Endothelial cell of umbilical vein (primary cell): ENCODE results near the gene CECR2. TPM values are rescaled to one million over a fixed set of nuclear protein-coding genes. Genes with fewer than 3 reads are reported as not detected.

Experiments used
- BruUV-seq: library from RNA; stranded (reverse); fragments of 400-500 nt; replicated peaks from 2 replicates; lab custom pipeline; 2021; lab: Mats Ljungman, UMichigan
- CTCF ChIA-PET: fragments of 300-600, 350-600 bp; sonication (Branson Sonifier 250); formaldehyde crosslinking; loops from one replicate; lab custom pipeline; 2021; ENCODE audit warnings: antibody characterized with exemption, inconsistent platforms; lab: Charles Lee
- POLR2A ChIA-PET: fragments of 300-600, 350-600 bp; sonication (Branson Sonifier 250); formaldehyde crosslinking; loops from one replicate; lab custom pipeline; 2021; ENCODE audit warnings: antibody characterized with exemption, inconsistent platforms; lab: Charles Lee
- DNase-seq: peaks from one replicate; pipeline ENCODE4 v3.0.0-alpha.2; 2011; ENCODE audit warnings: low read depth, low spot score
- FAIRE-seq: peaks from 2 replicates; lab custom pipeline; 2011; peaks lifted over from hg19 to GRCh38; lab: Jason Lieb, UNC
- H2AFZ ChIP-seq: 2 replicates; pipeline ENCODE4 v1.6.0; 2012; ENCODE audit warnings: low read depth, low read length, control low read depth, inconsistent platforms
- H3K27ac ChIP-seq: 2 replicates; pipeline ENCODE4 v1.5.1; 2011; ENCODE audit warnings: low read depth, mild to moderate bottlenecking, control low read depth, low read length, moderate library complexity; ENCODE audit not compliant: insufficient read depth
- H3K27me3 ChIP-seq, 2 experiments: 2 replicates each; pipeline versions ENCODE4 v1.6.0 to v1.6.1; 2011; ENCODE audit warnings: low read length in 2 of 2, mixed read lengths in 1 of 2; ENCODE audit not compliant: control insufficient read depth in 2 of 2, insufficient read depth in 2 of 2
- H3K36me3 ChIP-seq, 2 experiments: 2 replicates in 1 of 2; 3 replicates in 1 of 2; pipeline ENCODE4 v1.5.1; 2011; ENCODE audit warnings: low read length in 2 of 2, mild to moderate bottlenecking in 1 of 2, moderate library complexity in 1 of 2; ENCODE audit not compliant: control insufficient read depth in 2 of 2, insufficient read depth in 2 of 2; ENCODE audit errors: extremely low read depth in 1 of 2
- H3K4me1 ChIP-seq: 3 replicates; pipeline ENCODE4 v1.5.1; 2011; ENCODE audit warnings: mild to moderate bottlenecking, low read length; ENCODE audit not compliant: control insufficient read depth, insufficient read depth; ENCODE audit errors: extremely low read depth
- H3K4me2 ChIP-seq: 2 replicates; pipeline ENCODE4 v1.6.1; 2011; ENCODE audit warnings: low read length, control low read depth, mixed read lengths; ENCODE audit not compliant: insufficient read depth
- H3K4me3 ChIP-seq, 3 experiments: fragments of 200-600 bp in 1 of 3; sonication (generic), shearing (Covaris generic) in 1 of 3; replicated peaks in 1 of 3; 2 replicates each; pipeline ENCODE4 v1.5.1; 2011 to 2016; ENCODE audit warnings: control low read depth in 3 of 3, low read length in 3 of 3, mild to moderate bottlenecking in 2 of 3, inconsistent platforms in 1 of 3, low read depth in 1 of 3, moderate library complexity in 1 of 3; ENCODE audit not compliant: insufficient read depth in 1 of 3
- H3K79me2 ChIP-seq: 2 replicates; pipeline ENCODE4 v1.6.0; 2012; ENCODE audit warnings: low read length, inconsistent platforms; ENCODE audit not compliant: control insufficient read depth, insufficient read depth
- H3K9ac ChIP-seq: replicated peaks from 2 replicates; pipeline ENCODE3; 2011; ENCODE audit warnings: low read length, control low read depth; ENCODE audit not compliant: insufficient read depth; ENCODE audit errors: extremely low read depth
- H3K9me1 ChIP-seq: replicated peaks from 3 replicates; pipeline ENCODE4 v1.6.0; 2011; ENCODE audit warnings: mild to moderate bottlenecking, low read length; ENCODE audit not compliant: control insufficient read depth, insufficient read depth; ENCODE audit errors: extremely low read depth
- H3K9me3 ChIP-seq: replicated peaks from 2 replicates; pipeline ENCODE4 v1.5.1; 2012; ENCODE audit warnings: low read length, inconsistent platforms; ENCODE audit not compliant: control insufficient read depth, insufficient read depth
- H4K20me1 ChIP-seq: replicated peaks from 2 replicates; pipeline ENCODE3; 2011; ENCODE audit warnings: mild to moderate bottlenecking, low read length; ENCODE audit not compliant: control insufficient read depth, insufficient read depth; ENCODE audit errors: extremely low read depth
- CTCF ChIP-seq, 2 donors: IDR thresholded peaks; 1 replicate in 1 of 2; 2 replicates in 1 of 2; pipeline ENCODE4 v1.5.1; 2011; ENCODE audit warnings: low read length in 2 of 2, mild to moderate bottlenecking in 2 of 2, moderate library complexity in 2 of 2, control low read depth in 1 of 2, inconsistent platforms in 1 of 2, low read depth in 1 of 2; ENCODE audit not compliant: insufficient read depth in 1 of 2; ENCODE audit errors: extremely low read depth in 1 of 2
- EZH2 ChIP-seq: IDR thresholded peaks from 2 replicates; pipeline ENCODE4 v1.6.1; 2012; ENCODE audit warnings: borderline replicate concordance, low read depth, mild to moderate bottlenecking, moderate library complexity, low read length, inconsistent platforms; ENCODE audit not compliant: severe bottlenecking
- FOS ChIP-seq: IDR thresholded peaks from 2 replicates; pipeline ENCODE4 v1.6.1; 2011; ENCODE audit warnings: mild to moderate bottlenecking, low read length, moderate library complexity, borderline replicate concordance; ENCODE audit not compliant: insufficient read depth
- GATA2 ChIP-seq: IDR thresholded peaks from 2 replicates; pipeline ENCODE4 v1.7.0; 2011; ENCODE audit warnings: low read depth, mild to moderate bottlenecking, moderate library complexity, mixed read lengths, low read length; ENCODE audit not compliant: insufficient read length, insufficient read depth
- JUN ChIP-seq: IDR thresholded peaks from 2 replicates; pipeline ENCODE4 v1.6.1; 2011; ENCODE audit warnings: borderline replicate concordance, low read depth; ENCODE audit not compliant: insufficient read length, insufficient read depth
- MAX ChIP-seq: IDR thresholded peaks from 2 replicates; pipeline ENCODE4 v1.6.1; 2011; ENCODE audit not compliant: insufficient read depth, insufficient read length
- MYC ChIP-seq: IDR thresholded peaks from one replicate; pipeline ENCODE4 v1.6.1; 2011; ENCODE audit warnings: mild to moderate bottlenecking, low read depth, low read length
- POLR2A ChIP-seq: IDR thresholded peaks from 2 replicates; pipeline ENCODE4 v1.6.1; 2012; ENCODE audit warnings: low read depth, mild to moderate bottlenecking, control low read depth, low read length
- POLR2AphosphoS5 ChIP-seq: IDR thresholded peaks from 2 replicates; pipeline ENCODE4 v1.6.1; 2012; ENCODE audit warnings: low read depth, mild to moderate bottlenecking, control low read depth, low read length, moderate library complexity; ENCODE audit not compliant: insufficient read depth
- dilution Hi-C: fragments of 300-500 bp; cut with MboI; formaldehyde crosslinking; loops from one replicate; pipeline ENCODE4 v1.15.0; 2019; ENCODE audit warnings: low sequenced_read_pairs; ENCODE audit not compliant: extremely low pct_ligation_motif_present
- intact Hi-C: fragments of 100-400 bp; cut with micrococcal nuclease; formaldehyde crosslinking; loops from one replicate; pipeline ENCODE4 v1.10.0; 2022
- polyA plus RNA-seq, 4 experiments: library from polyadenylated mRNA; depleted of rRNA in 3 of 4; stranded (reverse) in 3 of 4; unstranded in 1 of 4; fragments of >200 nt; gene quantifications; 2 replicates each; pipeline versions ENCODE4 v1.2.1 to v1.2.3, GENCODE V29; 2011 to 2012; ENCODE audit warnings: missing spikeins in 1 of 4
- total RNA-seq: library from RNA; stranded (reverse); gene quantifications from 2 replicates; pipeline ENCODE4 v1.2.3, GENCODE V29; 2021

The CECR2 gene
- total and polyA plus RNA-seq, 2 donors (not counting 3 experiments of a cell fraction or from before 2014, with no cell fraction given) = 0.01 TPM; not detected in 1

- no peaks in the 10 kb centered on the region for H3K79me2 ChIP-seq
- H3K9me1 ChIP-seq = no peaks in the 10 kb centered on the region
- H3K9me3 ChIP-seq = no peaks in the 10 kb centered on the region
- TF ChIP-seq EZH2 = no peak
- no peak for TF ChIP-seq MAX
- no peak for TF ChIP-seq POLR2AphosphoS5
- TF ChIP-seq MYC = no peak
- no peak for TF ChIP-seq GATA2
- no peak for TF ChIP-seq FOS
- no peak for TF ChIP-seq JUN
- no peak for TF ChIP-seq CTCF (IDR thresholded peaks at IDR 0.05; ENCODE audit: extremely low read depth in 1 of 2, insufficient read depth in 1 of 2, low read depth in 1 of 2, low read length in 2 of 2)
- TF ChIP-seq POLR2A = no peak
- H2AFZ ChIP-seq = peak overlapping the region; percentile 93
- ChIA-PET POLR2A (no interaction called here), CTCF (no interaction called here)
- intact Hi-C loops = no loop called here
- no peak overlapping the region for H3K4me3 ChIP-seq
- no TSS peak for BruUV-seq
- peaks cover 0 to 2% of the 10 kb centered on the region in 2 experiments for H3K27me3 ChIP-seq
- no peak overlapping the region for H3K27ac ChIP-seq
- H3K4me2 ChIP-seq = no peak overlapping the region
- H3K4me1 ChIP-seq = peaks cover 3% of the 10 kb centered on the region
- H4K20me1 ChIP-seq = no peaks in the 10 kb centered on the region
- H3K36me3 ChIP-seq = no peaks in the 10 kb centered on the region
- dilution Hi-C loops = no loop called here
- no peak overlapping the region for H3K9ac ChIP-seq
- FAIRE-seq = no peak
- no peak for DNase-seq
Observed at GRCh38 chr22:17444204-17444504, 74.9 kb downstream of the CECR2 start.
